Gastroesophageal sphincter (tissue), 4 donors: ENCODE measurements around the gene PCYT1A. TPM values are rescaled to one million over a fixed set of nuclear protein-coding genes. Genes with fewer than 3 reads are reported as not detected.
"Not testable (repeated sequence)": the region's sequence is repeated elsewhere in the genome, so short reads cannot be mapped to it uniquely, and the experiment has no call there.

ENCODE experiments used
- ATAC-seq: fragments of 150-250 bp; one replicate; pipeline ENCODE4 v1.9.1; 2016; ENCODE audit warnings: mild to moderate bottlenecking, moderate library complexity
- H3K27ac ChIP-seq, 4 donors: fragments of 200-600 bp; sonication (generic) in 3 of 4; 1 replicate in 3 of 4; 2 replicates in 1 of 4; pipeline ENCODE4 v1.5.1; 2016 to 2019
- H3K27me3 ChIP-seq: fragments of 200-600 bp; sonication (generic); one replicate; pipeline ENCODE4 v1.5.1; 2019
- H3K36me3 ChIP-seq, 2 donors: fragments of 200-600 bp; sonication (generic); one replicate each; pipeline ENCODE4 v1.5.1; 2019; ENCODE audit warnings: control low read depth in 1 of 2
- H3K4me1 ChIP-seq, 3 donors: fragments of 200-600 bp; sonication (generic); 1 replicate in 2 of 3; 2 replicates in 1 of 3; pipeline ENCODE4 v1.5.1; 2016 to 2019; ENCODE audit warnings: control low read depth in 2 of 3
- H3K4me3 ChIP-seq, 2 donors: fragments of 200-600 bp; sonication (generic); one replicate each; pipeline ENCODE4 v1.5.1; 2019; ENCODE audit warnings: mild to moderate bottlenecking in 1 of 2, moderate library complexity in 1 of 2
- H3K9me3 ChIP-seq, 3 donors: fragments of 200-600 bp; sonication (generic); one replicate each; pipeline ENCODE4 v1.5.1; 2017 to 2019; ENCODE audit warnings: control low read depth in 2 of 3
- CTCF ChIP-seq, 4 experiments: fragments of 200-600 bp in 2 of 4; fragments of 450-650 bp in 2 of 4; sonication (generic) in 1 of 4; IDR thresholded peaks; one replicate each; pipeline ENCODE4 v1.5.1; 2017 to 2019; ENCODE audit warnings: antibody characterized with exemption in 4 of 4, mild to moderate bottlenecking in 2 of 4, moderate library complexity in 2 of 4
- EP300 ChIP-seq: sonication (generic); formaldehyde crosslinking; IDR thresholded peaks from one replicate; pipeline ENCODE4 v1.6.1; 2017; ENCODE audit warnings: antibody characterized with exemption, mild to moderate bottlenecking
- POLR2A ChIP-seq, 2 donors: fragments of 450-650 bp; IDR thresholded peaks; one replicate each; pipeline ENCODE4 v1.6.1; 2017; ENCODE audit warnings: antibody characterized with exemption in 2 of 2, mild to moderate bottlenecking in 2 of 2, moderate library complexity in 1 of 2
- POLR2AphosphoS5 ChIP-seq: sonication (generic); formaldehyde crosslinking; IDR thresholded peaks from one replicate; pipeline ENCODE4 v1.6.1; 2017; ENCODE audit warnings: antibody characterized with exemption
- WGBS, 2 donors: methylation state at CpG; one replicate each; pipeline ENCODE4 v1.1.5; 2018; ENCODE audit warnings: low coverage in 1 of 2; 5-methylcytosine and 5-hydroxymethylcytosine counted together
- total RNA-seq, 4 donors: library from RNA; depleted of rRNA; stranded (reverse); fragments of >200 nt; gene quantifications; one replicate each; pipeline ENCODE4 v1.1.0, GENCODE V29; 2016

PCYT1A gene
- total RNA-seq, 4 donors from 2014 or later: 60.3 to 92.6 (median 81.0) TPM

DNA sequence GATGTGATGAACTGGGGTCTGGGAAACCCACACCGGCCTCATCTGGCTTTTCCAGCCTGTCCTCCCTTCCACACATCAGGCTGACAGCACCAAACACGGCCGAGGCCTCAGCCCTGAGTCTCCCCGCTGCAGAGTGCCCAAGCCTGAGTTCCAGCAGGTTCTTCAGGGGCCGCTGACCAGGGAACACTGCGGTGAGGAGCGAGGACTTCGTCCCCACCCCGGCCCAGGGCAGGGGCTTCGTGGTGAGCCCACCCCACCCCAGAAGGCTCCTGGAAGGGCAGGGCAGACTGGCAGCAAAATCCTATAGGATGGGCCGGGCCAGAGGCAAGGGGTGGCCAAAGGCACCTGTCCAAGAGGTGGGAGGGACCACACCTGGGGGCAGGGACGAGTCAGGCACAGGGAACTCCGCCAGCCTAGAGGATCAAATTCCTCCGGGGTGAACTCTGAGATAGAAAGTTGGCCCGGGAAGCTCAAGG lies 71.4 kb downstream of the PCYT1A start, which contains the start of gene SLC51A:
Gene SLC51A (plus strand): TSS at position 446 of the 476 bp plus-strand sequence. CDS start 179 bp downstream, outside the sequence.
- no peaks in the 10 kb centered on the region for H3K36me3 ChIP-seq
- TF ChIP-seq POLR2A (IDR thresholded peaks at IDR 0.05) (no peak), POLR2AphosphoS5 (no peak), CTCF (IDR thresholded peaks at IDR 0.05) (no peak), EP300 (no peak)
- H3K27me3 ChIP-seq: peaks cover 30% of the 10 kb centered on the region
- no peak within 1 kb of the TSS for H3K27ac ChIP-seq
- no peaks in the 10 kb centered on the region for H3K9me3 ChIP-seq
- no peak within 1 kb of the TSS for H3K4me3 ChIP-seq
- no CpG with 5 or more reads among the region's 15 CpGs for WGBS, 2 donors
- ATAC-seq: no peak
- H3K4me1 ChIP-seq: peaks cover 0 to 12% (median 0%) of the 10 kb centered on the region in 3 donors

GRCh38 chr3:196215493-196216020 lies 72.0 kb downstream of the PCYT1A start:
- H3K4me1 ChIP-seq: peaks cover 0 to 12% (median 0%) of the 10 kb centered on the region in 3 donors
- WGBS, 2 donors: 63 to 77% methylated on average over 4 to 5 of the region's 10 CpGs
- H3K9me3 ChIP-seq: no peaks in the 10 kb centered on the region
- TF ChIP-seq EP300 (no peak), POLR2AphosphoS5 (no peak), CTCF (IDR thresholded peaks at IDR 0.05) (no peak), POLR2A (IDR thresholded peaks at IDR 0.05) (no peak)
- H3K27me3 ChIP-seq: peaks cover 30% of the 10 kb centered on the region
- ATAC-seq: no peak
- no peaks in the 10 kb centered on the region for H3K36me3 ChIP-seq
- no peak overlapping the region for H3K27ac ChIP-seq
- no peak overlapping the region for H3K4me3 ChIP-seq

- 88% methylated on average over 6 of the region's 16 CpGs; no CpG with 5 or more reads in 1 of the 2 donors for WGBS, 2 donors
- Histone ChIP-seq H3K36me3 (no peaks in the 10 kb centered on the region), H3K27me3 (peaks cover 30% of the 10 kb centered on the region), H3K27ac (no peak overlapping the region), H3K4me3 (no peak overlapping the region), H3K4me1 (peaks cover 0 to 12% (median 0%) of the 10 kb centered on the region in 3 donors), H3K9me3 (no peaks in the 10 kb centered on the region)
- ATAC-seq: no peak
- TF ChIP-seq CTCF (IDR thresholded peaks at IDR 0.05) (no peak), EP300 (no peak), POLR2A (IDR thresholded peaks at IDR 0.05) (no peak), POLR2AphosphoS5 (no peak)
Measured at GRCh38 chr3:196214783-196215441, 72.6 kb downstream of the PCYT1A start.

- TF ChIP-seq EP300 (no peak), POLR2A (IDR thresholded peaks at IDR 0.05) (no peak), POLR2AphosphoS5 (no peak), CTCF (IDR thresholded peaks at IDR 0.05) (no peak)
- no peaks in the 10 kb centered on the region for H3K9me3 ChIP-seq
- WGBS, 2 donors: 71 to 78% methylated on average over 8 to 16 of the region's 23 CpGs
- no peak within 1 kb of the TSS for H3K4me3 ChIP-seq
- ATAC-seq: no peak
- no peak within 1 kb of the TSS for H3K27ac ChIP-seq
- no peaks in the 10 kb centered on the region for H3K36me3 ChIP-seq
- peaks cover 0 to 11% (median 0%) of the 10 kb centered on the region in 3 donors for H3K4me1 ChIP-seq
- peaks cover 39% of the 10 kb centered on the region for H3K27me3 ChIP-seq
Measured at GRCh38 chr3:196210673-196211556, 76.6 kb downstream of the PCYT1A start, which contains the start of gene ZDHHC19. Gene ZDHHC19 (minus strand): TSS chr3:196211400. CDS start chr3:196211315, 85 bp downstream.

DNA sequence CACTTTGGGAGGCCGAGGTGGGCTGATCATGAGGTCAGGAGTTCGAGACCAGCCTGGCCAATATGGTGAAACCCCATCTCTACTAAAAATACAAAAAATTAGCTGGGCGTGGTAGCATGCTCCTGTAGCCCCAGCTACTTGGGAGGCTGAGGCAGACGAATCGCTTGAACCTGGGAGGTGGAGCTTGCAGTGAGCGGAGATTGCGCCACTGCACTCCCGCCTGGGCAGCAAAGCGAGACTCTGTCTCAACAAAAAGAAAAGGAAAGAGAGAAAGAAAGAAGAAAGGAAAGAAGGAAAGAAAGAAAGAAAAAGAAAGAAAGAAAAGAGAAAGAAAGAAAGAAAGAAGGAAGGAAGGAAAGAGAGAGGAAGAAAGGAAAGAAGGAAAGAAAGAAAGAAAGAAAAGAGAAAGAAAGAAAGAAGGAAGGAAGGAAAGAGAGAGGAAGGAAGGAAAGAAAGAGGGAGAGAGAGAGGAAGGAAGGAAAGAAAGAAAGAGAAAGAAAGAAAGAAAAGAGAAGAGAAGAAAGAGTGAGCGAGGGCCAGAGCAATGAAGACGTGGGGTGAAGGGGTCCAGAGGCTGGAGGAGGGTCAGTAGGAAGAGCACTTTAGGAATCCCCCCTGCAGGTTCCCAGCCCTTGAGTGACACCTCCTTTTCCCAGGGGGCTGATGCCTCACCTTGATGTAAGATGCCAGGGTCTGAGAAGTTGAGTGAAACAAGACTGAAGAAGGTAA lies 77.4 kb downstream of the PCYT1A start:
- ATAC-seq, H3K9me3 ChIP-seq, H3K27ac ChIP-seq, H3K4me3 ChIP-seq, H3K36me3 ChIP-seq: not testable (repeated sequence)
- WGBS, 2 donors: 76 to 88% methylated on average over 3 to 8 of the region's 11 CpGs
- Histone ChIP-seq H3K4me1 (peaks cover 0 to 11% (median 0%) of the 10 kb centered on the region in 3 donors), H3K27me3 (peaks cover 39% of the 10 kb centered on the region)
